PFSK-1 (cell line): Measurements from ENCODE around the gene TET2.

ENCODE experiments used
- POLR2AphosphoS5 ChIP-seq: IDR thresholded peaks from 2 replicates; pipeline ENCODE4 v1.6.1; 2012; ENCODE audit warnings: low read depth, mild to moderate bottlenecking, control low read depth, low read length, moderate library complexity
- REST ChIP-seq, 2 experiments: IDR thresholded peaks; 2 replicates each; pipeline versions ENCODE4 v1.6.1 to v1.8.0; 2011 to 2012; ENCODE audit warnings: low read depth in 2 of 2, low read length in 2 of 2, control low read depth in 1 of 2, inconsistent platforms in 1 of 2, mild to moderate bottlenecking in 1 of 2, moderate library complexity in 1 of 2; ENCODE audit not compliant: insufficient read depth in 1 of 2
- SIN3A ChIP-seq: IDR thresholded peaks from 2 replicates; pipeline ENCODE4 v1.6.1; 2012; ENCODE audit warnings: mild to moderate bottlenecking, low read length, moderate library complexity, borderline replicate concordance; ENCODE audit not compliant: insufficient read depth
- TAF1 ChIP-seq: IDR thresholded peaks from 2 replicates; pipeline ENCODE4 v1.6.1; 2012; ENCODE audit warnings: low read length, control low read depth, borderline replicate concordance; ENCODE audit not compliant: insufficient read depth

DNA sequence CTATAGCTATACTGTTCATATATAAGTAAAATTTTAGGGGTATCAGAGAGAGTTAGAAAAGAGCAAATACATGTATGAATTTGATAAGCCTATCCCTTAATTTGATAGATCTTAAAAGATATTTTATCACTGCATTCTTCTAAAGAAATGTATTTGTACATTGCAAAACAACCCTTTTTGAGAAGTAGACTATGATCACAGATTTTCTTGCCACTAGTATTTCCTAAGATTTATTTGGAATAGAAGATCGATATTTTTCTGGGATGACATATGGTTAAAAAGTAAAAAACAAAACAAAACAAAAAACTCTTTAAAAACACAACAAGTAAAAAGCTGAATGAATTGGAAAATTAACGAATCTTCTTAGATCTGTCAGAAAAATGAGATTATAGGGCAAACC lies 27.4 kb downstream of the TET2 start:
- no peak for TF ChIP-seq POLR2AphosphoS5
- no peak for TF ChIP-seq REST (IDR thresholded peaks at IDR 0.05; ENCODE audit: insufficient read depth in 1 of 2, low read depth in 2 of 2, low read length in 2 of 2)
- no peak for TF ChIP-seq TAF1
- TF ChIP-seq SIN3A, result no peak
